ENCODE results near the gene PLEKHA6.

- TF ChIP-seq, protein P1, sequence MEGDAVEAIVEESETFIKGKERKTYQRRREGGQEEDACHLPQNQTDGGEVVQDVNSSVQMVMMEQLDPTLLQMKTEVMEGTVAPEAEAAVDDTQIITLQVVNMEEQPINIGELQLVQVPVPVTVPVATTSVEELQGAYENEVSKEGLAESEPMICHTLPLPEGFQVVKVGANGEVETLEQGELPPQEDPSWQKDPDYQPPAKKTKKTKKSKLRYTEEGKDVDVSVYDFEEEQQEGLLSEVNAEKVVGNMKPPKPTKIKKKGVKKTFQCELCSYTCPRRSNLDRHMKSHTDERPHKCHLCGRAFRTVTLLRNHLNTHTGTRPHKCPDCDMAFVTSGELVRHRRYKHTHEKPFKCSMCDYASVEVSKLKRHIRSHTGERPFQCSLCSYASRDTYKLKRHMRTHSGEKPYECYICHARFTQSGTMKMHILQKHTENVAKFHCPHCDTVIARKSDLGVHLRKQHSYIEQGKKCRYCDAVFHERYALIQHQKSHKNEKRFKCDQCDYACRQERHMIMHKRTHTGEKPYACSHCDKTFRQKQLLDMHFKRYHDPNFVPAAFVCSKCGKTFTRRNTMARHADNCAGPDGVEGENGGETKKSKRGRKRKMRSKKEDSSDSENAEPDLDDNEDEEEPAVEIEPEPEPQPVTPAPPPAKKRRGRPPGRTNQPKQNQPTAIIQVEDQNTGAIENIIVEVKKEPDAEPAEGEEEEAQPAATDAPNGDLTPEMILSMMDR (IDR thresholded peaks at IDR 0.05; ENCODE audit: low read depth, low read length, poor library complexity, severe bottlenecking) = no peak
- no peak for TF ChIP-seq EZH2phosphoT487 (IDR thresholded peaks at IDR 0.05; ENCODE audit: borderline replicate concordance, low read length)
These were observed 26.3 kb downstream of the PLEKHA6 start for GRCh38 chr1:204333427-204333826.

All from DOHH2 (cell line).